SK-N-SH (cell line): ENCODE results near the gene RELB.

Source experiments
- CHD2 ChIP-seq: fragments of 150-350 bp; IDR thresholded peaks from 2 replicates; pipeline ENCODE4 v1.6.1; 2018; ENCODE audit warnings: low read length; ENCODE audit not compliant: partially characterized antibody
- EP300 ChIP-seq, 2 experiments: IDR thresholded peaks; 2 replicates each; pipeline versions ENCODE4 v1.4.0 to v1.6.1; 2012; ENCODE audit warnings: borderline replicate concordance in 1 of 2, low read depth in 1 of 2, low read length in 1 of 2
- EZH2phosphoT487 ChIP-seq: fragments of 200-600 bp; sonication (generic); IDR thresholded peaks from 2 replicates; pipeline ENCODE4 v1.6.1; 2017; ENCODE audit warnings: low read depth, mixed run types, mild to moderate bottlenecking, antibody characterized with exemption, moderate library complexity, borderline replicate concordance
- GABPA ChIP-seq: IDR thresholded peaks from 2 replicates; pipeline ENCODE4 v1.4.0; 2012; ENCODE audit warnings: low read depth, mild to moderate bottlenecking
- GATA2 ChIP-seq: sonication (generic); formaldehyde crosslinking; IDR thresholded peaks from 2 replicates; pipeline ENCODE4 v1.5.0; 2020; ENCODE audit warnings: mild to moderate bottlenecking, missing genetic modification reagents
- POLR2AphosphoS5 ChIP-seq: IDR thresholded peaks from 2 replicates; pipeline ENCODE4 v1.6.1; 2012; ENCODE audit warnings: low read depth, low read length
- RAD21 ChIP-seq: IDR thresholded peaks from 2 replicates; pipeline ENCODE4 v1.6.1; 2012; ENCODE audit warnings: mild to moderate bottlenecking, low read length
- RCOR1 ChIP-seq: fragments of 150-350 bp; IDR thresholded peaks from 2 replicates; pipeline ENCODE4 v1.6.1; 2017; ENCODE audit warnings: antibody characterized with exemption, low read length
- TEAD4 ChIP-seq: IDR thresholded peaks from 2 replicates; pipeline ENCODE4 v1.4.0; 2012; ENCODE audit warnings: mild to moderate bottlenecking, borderline replicate concordance; ENCODE audit not compliant: insufficient read depth
- TF ChIP-seq, protein P1 (sequence below): fragments of 200-600 bp; sonication (generic); IDR thresholded peaks from 2 replicates; pipeline ENCODE4 v1.6.1; 2017; ENCODE audit warnings: antibody characterized with exemption, mild to moderate bottlenecking, moderate library complexity
- TF ChIP-seq, protein P2 (sequence below): fragments of 150-350 bp; IDR thresholded peaks from 2 replicates; pipeline ENCODE4 v1.6.1; 2017; ENCODE audit warnings: antibody characterized with exemption, low read length, low read depth, borderline replicate concordance
- TF ChIP-seq, protein P3 (sequence below): IDR thresholded peaks from 2 replicates; pipeline ENCODE4 v1.6.1; 2012; ENCODE audit warnings: mild to moderate bottlenecking, low read depth, low read length, moderate library complexity
- TF ChIP-seq, protein P4 (sequence below): IDR thresholded peaks from 2 replicates; pipeline ENCODE4 v1.4.0; 2012; ENCODE audit warnings: low read depth

DNA sequence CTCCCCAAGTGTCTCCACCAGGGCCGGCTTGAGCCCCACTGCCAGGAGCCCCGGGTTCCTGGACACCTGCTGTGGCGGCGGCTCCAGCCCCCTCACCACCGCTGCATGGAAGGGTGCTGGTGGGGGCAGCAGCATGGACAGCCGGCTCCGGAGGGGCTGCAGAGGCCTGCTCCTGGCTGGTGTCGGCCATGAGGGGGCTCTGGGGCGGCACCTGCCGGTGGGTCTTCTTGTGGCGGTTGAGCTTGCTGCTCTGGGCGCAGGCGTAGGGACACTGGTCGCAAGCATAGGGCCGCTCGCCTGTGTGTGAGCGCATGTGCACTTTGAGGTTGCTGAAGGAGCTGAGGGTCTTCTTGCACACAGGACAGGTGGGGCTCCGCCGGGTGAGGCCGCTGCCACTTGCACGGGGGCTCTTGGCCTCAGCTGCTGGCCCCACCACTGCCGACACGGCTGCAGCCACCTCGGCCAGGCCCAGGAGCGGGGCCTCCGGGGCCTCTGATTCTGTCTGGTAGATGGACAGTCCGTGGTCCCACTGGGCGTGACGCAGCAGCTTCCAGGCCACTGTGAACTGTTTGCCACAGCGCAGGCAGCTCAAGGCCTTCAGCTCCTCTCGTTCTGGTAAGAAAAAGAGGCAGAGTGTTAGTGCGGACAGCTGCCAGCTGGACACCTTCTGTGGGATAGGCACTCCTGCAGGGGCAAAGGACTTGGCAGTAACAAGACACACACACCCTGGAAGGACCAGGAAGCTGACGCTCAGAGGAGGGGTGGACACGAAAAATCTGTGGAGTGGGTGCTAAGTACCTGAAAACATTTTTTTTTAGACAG, 70.9 kb downstream of the RELB start:
- TF ChIP-seq RAD21 (no peak), GABPA (no peak), EP300 (IDR thresholded peaks at IDR 0.05; ENCODE audit: borderline replicate concordance in 1 of 2, low read depth in 1 of 2, low read length in 1 of 2) (no peak), POLR2AphosphoS5 (no peak), EZH2phosphoT487 (no peak), TEAD4 (no peak), GATA2 (CRISPR knock-in tag) (no peak), CHD2 (no peak), RCOR1 (no peak)
- TF ChIP-seq, protein P1, sequence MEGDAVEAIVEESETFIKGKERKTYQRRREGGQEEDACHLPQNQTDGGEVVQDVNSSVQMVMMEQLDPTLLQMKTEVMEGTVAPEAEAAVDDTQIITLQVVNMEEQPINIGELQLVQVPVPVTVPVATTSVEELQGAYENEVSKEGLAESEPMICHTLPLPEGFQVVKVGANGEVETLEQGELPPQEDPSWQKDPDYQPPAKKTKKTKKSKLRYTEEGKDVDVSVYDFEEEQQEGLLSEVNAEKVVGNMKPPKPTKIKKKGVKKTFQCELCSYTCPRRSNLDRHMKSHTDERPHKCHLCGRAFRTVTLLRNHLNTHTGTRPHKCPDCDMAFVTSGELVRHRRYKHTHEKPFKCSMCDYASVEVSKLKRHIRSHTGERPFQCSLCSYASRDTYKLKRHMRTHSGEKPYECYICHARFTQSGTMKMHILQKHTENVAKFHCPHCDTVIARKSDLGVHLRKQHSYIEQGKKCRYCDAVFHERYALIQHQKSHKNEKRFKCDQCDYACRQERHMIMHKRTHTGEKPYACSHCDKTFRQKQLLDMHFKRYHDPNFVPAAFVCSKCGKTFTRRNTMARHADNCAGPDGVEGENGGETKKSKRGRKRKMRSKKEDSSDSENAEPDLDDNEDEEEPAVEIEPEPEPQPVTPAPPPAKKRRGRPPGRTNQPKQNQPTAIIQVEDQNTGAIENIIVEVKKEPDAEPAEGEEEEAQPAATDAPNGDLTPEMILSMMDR = no peak
- TF ChIP-seq, protein P2, sequence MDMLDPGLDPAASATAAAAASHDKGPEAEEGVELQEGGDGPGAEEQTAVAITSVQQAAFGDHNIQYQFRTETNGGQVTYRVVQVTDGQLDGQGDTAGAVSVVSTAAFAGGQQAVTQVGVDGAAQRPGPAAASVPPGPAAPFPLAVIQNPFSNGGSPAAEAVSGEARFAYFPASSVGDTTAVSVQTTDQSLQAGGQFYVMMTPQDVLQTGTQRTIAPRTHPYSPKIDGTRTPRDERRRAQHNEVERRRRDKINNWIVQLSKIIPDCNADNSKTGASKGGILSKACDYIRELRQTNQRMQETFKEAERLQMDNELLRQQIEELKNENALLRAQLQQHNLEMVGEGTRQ = no peak
- TF ChIP-seq, protein P3, sequence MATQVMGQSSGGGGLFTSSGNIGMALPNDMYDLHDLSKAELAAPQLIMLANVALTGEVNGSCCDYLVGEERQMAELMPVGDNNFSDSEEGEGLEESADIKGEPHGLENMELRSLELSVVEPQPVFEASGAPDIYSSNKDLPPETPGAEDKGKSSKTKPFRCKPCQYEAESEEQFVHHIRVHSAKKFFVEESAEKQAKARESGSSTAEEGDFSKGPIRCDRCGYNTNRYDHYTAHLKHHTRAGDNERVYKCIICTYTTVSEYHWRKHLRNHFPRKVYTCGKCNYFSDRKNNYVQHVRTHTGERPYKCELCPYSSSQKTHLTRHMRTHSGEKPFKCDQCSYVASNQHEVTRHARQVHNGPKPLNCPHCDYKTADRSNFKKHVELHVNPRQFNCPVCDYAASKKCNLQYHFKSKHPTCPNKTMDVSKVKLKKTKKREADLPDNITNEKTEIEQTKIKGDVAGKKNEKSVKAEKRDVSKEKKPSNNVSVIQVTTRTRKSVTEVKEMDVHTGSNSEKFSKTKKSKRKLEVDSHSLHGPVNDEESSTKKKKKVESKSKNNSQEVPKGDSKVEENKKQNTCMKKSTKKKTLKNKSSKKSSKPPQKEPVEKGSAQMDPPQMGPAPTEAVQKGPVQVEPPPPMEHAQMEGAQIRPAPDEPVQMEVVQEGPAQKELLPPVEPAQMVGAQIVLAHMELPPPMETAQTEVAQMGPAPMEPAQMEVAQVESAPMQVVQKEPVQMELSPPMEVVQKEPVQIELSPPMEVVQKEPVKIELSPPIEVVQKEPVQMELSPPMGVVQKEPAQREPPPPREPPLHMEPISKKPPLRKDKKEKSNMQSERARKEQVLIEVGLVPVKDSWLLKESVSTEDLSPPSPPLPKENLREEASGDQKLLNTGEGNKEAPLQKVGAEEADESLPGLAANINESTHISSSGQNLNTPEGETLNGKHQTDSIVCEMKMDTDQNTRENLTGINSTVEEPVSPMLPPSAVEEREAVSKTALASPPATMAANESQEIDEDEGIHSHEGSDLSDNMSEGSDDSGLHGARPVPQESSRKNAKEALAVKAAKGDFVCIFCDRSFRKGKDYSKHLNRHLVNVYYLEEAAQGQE = no peak
- TF ChIP-seq, protein P4, sequence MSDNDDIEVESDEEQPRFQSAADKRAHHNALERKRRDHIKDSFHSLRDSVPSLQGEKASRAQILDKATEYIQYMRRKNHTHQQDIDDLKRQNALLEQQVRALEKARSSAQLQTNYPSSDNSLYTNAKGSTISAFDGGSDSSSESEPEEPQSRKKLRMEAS = no peak
